Kidney epithelial cell (primary cell): Measurements from ENCODE around the gene PKNOX2. TPM values are rescaled to one million over a fixed set of nuclear protein-coding genes. Genes with fewer than 3 reads are reported as not detected.

Experiments
- DNase-seq: peaks from one replicate; pipeline ENCODE4 v3.0.0-alpha.2; 2010; ENCODE audit warnings: low read depth
- H3K27me3 ChIP-seq: 2 replicates; pipeline ENCODE4 v1.6.0; 2011; ENCODE audit warnings: low read length; ENCODE audit not compliant: control insufficient read depth, insufficient read depth
- H3K36me3 ChIP-seq: 2 replicates; pipeline ENCODE4 v1.5.1; 2011; ENCODE audit warnings: low read length; ENCODE audit not compliant: control insufficient read depth, insufficient read depth
- H3K4me3 ChIP-seq: 2 replicates; pipeline ENCODE4 v1.5.1; 2011; ENCODE audit warnings: low read depth, mild to moderate bottlenecking, control low read depth, low read length
- CTCF ChIP-seq: IDR thresholded peaks from 2 replicates; pipeline ENCODE4 v1.5.1; 2011; ENCODE audit warnings: mild to moderate bottlenecking, moderate library complexity, low read length, control low read depth, inconsistent platforms; ENCODE audit not compliant: insufficient read depth, poor library complexity, severe bottlenecking
- total RNA-seq: library from RNA; depleted of rRNA; stranded (reverse); fragments of >200 nt; gene quantifications from 2 replicates; pipeline ENCODE4 v1.2.3, GENCODE V29; 2015

The PKNOX2 gene
- total RNA-seq, 1 donor from 2014 or later = 0.42 TPM

- H3K27me3 ChIP-seq = no peaks in the 10 kb centered on the region
- no peak for TF ChIP-seq CTCF
Measured at GRCh38 chr11:125253289-125253688, 88.7 kb downstream of the PKNOX2 start.

DNA sequence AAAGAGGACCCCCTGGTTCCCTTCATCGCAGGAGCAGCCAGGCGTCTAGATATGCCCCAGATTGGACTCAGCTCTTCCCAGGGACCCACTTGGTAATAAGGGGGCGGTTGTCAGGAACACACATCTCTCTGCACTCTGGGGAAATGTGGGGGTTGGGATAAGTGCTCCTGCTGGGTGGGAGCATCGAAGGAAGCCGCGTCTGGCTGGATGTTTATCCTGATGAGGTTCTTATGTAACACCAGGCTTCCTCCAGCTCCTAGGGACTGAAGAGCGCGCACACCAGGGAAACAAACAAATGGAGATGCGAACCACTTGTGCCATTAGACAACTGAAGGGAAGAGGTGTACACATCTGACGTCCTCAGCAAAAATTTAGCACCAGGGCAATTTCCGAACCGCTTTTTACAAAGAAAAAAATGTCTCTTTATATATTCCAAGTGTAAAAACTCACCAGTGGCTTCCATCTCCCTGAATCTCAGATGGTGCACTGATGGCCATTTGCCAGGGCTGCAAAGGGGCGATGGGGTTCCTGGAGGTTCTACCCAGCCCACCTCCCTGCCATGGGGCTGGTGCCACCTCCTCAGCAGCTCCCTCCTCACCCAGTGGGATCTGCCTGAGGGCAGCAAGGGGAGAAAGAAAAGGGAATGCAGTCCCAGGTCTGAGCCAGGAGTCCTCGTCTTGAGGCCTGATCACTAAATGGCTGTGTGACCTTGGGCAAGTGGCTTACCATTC is 89.4 kb downstream of the PKNOX2 start:
- Histone ChIP-seq H3K36me3 (no peaks in the 10 kb centered on the region), H3K27me3 (no peaks in the 10 kb centered on the region), H3K4me3 (no peak overlapping the region)
- TF ChIP-seq CTCF = no peak
- no peak for DNase-seq

More at GRCh38 chr11:125253289-125253688, 88.7 kb downstream of the PKNOX2 start:
- Histone ChIP-seq H3K36me3 (no peaks in the 10 kb centered on the region), H3K4me3 (no peak overlapping the region)
- DNase-seq = no peak

DNA sequence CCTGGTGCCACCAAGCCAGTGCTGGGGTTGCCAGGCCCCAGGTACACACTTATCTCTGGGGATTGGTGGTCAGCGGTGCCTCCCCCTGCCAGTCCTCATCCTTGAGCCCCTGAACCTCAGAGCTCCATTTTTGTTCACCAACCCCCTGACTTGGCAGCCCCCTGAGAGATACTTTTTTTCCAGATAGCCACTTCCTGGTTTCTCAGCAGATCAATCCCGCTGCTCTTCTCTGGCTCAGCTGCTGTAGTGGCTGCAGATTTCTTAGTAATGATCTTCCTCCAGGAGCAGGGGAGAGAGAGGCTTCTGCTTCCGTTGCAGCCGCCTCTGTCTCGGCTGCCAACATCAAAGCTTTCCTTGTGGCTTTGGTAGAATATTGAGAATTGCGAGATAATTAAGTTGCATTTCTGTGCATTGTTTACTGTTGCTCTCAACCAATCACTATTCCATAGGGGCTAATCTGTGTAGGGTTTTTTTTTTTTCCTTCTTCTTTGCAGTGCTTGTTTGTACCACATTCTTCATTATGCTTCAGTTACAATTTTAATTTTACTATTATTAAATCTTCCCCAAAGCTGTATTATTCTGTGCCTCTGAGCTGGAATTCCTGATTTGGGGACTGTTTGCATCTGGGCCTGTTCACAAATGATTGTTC is 92.1 kb downstream of the PKNOX2 start:
- H3K27me3 ChIP-seq = no peaks in the 10 kb centered on the region
- H3K4me3 ChIP-seq = no peak overlapping the region
- no peaks in the 10 kb centered on the region for H3K36me3 ChIP-seq
- no peak for TF ChIP-seq CTCF
- no peak for DNase-seq

DNA sequence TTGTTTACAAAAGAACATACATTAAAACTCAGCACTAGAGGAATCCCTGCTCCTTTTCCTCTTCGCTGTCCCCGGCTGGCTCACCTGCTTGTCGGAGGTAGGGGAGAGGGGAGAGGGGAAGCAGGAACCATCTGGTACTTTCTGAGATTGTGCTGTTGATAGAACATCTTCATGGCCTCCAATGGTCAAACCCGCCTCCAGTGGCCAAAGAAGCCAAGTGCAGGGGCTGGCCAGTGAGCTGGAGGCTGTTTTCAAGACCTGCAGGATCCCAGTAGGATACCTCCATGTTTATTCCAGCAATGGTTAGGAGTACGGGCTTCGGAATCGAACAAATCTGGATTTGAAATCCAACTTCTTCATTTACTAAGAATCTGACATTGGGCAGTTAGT is 92.6 kb downstream of the PKNOX2 start:
- no peak for DNase-seq
- TF ChIP-seq CTCF = no peak
- Histone ChIP-seq H3K36me3 (no peaks in the 10 kb centered on the region), H3K4me3 (no peak overlapping the region), H3K27me3 (peaks cover under 1% of the 10 kb centered on the region)

DNA sequence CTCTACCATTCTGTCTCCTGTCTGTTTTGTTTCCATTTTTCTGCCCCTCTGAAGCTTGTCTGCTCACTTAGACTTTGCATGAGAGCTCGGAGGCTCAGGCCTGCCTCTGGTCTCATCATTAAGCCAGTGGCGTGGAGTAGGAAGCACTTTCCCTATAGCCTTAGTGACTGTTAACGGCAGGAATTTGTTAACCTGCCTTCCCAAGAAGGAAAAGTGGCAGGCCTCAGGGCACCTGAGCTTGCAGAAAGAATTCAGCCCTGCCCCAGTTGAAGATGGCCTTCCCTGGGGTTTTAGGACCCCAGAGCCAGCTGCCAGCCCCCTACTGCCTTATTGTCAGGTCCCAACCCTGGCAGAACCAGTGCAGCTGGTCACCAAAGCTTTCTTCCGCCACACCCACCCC is 93.2 kb downstream of the PKNOX2 start:
- no peak for TF ChIP-seq CTCF
- H3K36me3 ChIP-seq = no peaks in the 10 kb centered on the region
- no peak for DNase-seq
- H3K27me3 ChIP-seq = peaks cover 3% of the 10 kb centered on the region
- no peak overlapping the region for H3K4me3 ChIP-seq
